ENCODE results near the gene SRGAP2. TPM values are rescaled to one million over a fixed set of nuclear protein-coding genes. Genes with fewer than 3 reads are reported as not detected.
"Not testable (repeated sequence)": the region's sequence is repeated elsewhere in the genome, so short reads cannot be mapped to it uniquely, and the experiment has no call there.

SRGAP2 gene
- total RNA-seq, 1 experiment from 2014 or later = 35.4 TPM

- not testable (repeated sequence) for DNase-seq (ENCODE audit: extremely low read depth, low read depth)
These were observed 1.5 kb downstream of the SRGAP2 start for GRCh38 chr1:206204871-206205270.

GRCh38 chr1:206205569-206205968 lies 2.2 kb downstream of the SRGAP2 start:
- DNase-seq (ENCODE audit: extremely low read depth, low read depth) = not testable (repeated sequence)

- DNase-seq (ENCODE audit: extremely low read depth, low read depth) = not testable (repeated sequence)
These were observed 7.5 kb downstream of the SRGAP2 start for GRCh38 chr1:206210802-206211201.

- DNase-seq (ENCODE audit: extremely low read depth, low read depth) = not testable (repeated sequence)
These were observed 12.5 kb downstream of the SRGAP2 start for GRCh38 chr1:206215600-206216392.

- DNase-seq (ENCODE audit: extremely low read depth, low read depth) = not testable (repeated sequence)
These were observed 14.9 kb downstream of the SRGAP2 start for GRCh38 chr1:206218285-206218684.

GRCh38 chr1:206218765-206219164 lies 15.4 kb downstream of the SRGAP2 start:
- DNase-seq (ENCODE audit: extremely low read depth, low read depth) = not testable (repeated sequence)

GRCh38 chr1:206219514-206220331 lies 16.4 kb downstream of the SRGAP2 start:
- DNase-seq (ENCODE audit: extremely low read depth, low read depth) = not testable (repeated sequence)

GRCh38 chr1:206220332-206221000 lies 17.1 kb downstream of the SRGAP2 start:
- DNase-seq (ENCODE audit: extremely low read depth, low read depth) = not testable (repeated sequence)

GRCh38 chr1:206221585-206221984 lies 18.2 kb downstream of the SRGAP2 start:
- not testable (repeated sequence) for DNase-seq (ENCODE audit: extremely low read depth, low read depth)

GRCh38 chr1:206224190-206224776 lies 20.9 kb downstream of the SRGAP2 start:
- DNase-seq (ENCODE audit: extremely low read depth, low read depth) = not testable (repeated sequence)

GRCh38 chr1:206225386-206225785 lies 22.0 kb downstream of the SRGAP2 start:
- not testable (repeated sequence) for DNase-seq (ENCODE audit: extremely low read depth, low read depth)

GRCh38 chr1:206226886-206227285 lies 23.5 kb downstream of the SRGAP2 start:
- DNase-seq (ENCODE audit: extremely low read depth, low read depth) = not testable (repeated sequence)

GRCh38 chr1:206229286-206229685 lies 25.9 kb downstream of the SRGAP2 start:
- DNase-seq (ENCODE audit: extremely low read depth, low read depth) = not testable (repeated sequence)

- not testable (repeated sequence) for DNase-seq (ENCODE audit: extremely low read depth, low read depth)
These were observed 28.6 kb downstream of the SRGAP2 start for GRCh38 chr1:206231989-206232388.

- not testable (repeated sequence) for DNase-seq (ENCODE audit: extremely low read depth, low read depth)
These were observed 29.8 kb downstream of the SRGAP2 start for GRCh38 chr1:206232970-206233645.

GRCh38 chr1:206234189-206234916 lies 31.0 kb downstream of the SRGAP2 start:
- DNase-seq (ENCODE audit: extremely low read depth, low read depth) = not testable (repeated sequence)

GRCh38 chr1:206235190-206235589 lies 31.8 kb downstream of the SRGAP2 start:
- DNase-seq (ENCODE audit: extremely low read depth, low read depth) = not testable (repeated sequence)

- DNase-seq (ENCODE audit: extremely low read depth, low read depth) = not testable (repeated sequence)
These were observed 36.9 kb downstream of the SRGAP2 start for GRCh38 chr1:206240288-206240687.

GRCh38 chr1:206243335-206243734 lies 40.0 kb downstream of the SRGAP2 start:
- not testable (repeated sequence) for DNase-seq (ENCODE audit: extremely low read depth, low read depth)
